HG02678 (cell line): ENCODE data around the gene DICER1.
"Not testable (repeated sequence)": the region's sequence is repeated elsewhere in the genome, so short reads cannot be mapped to it uniquely, and the experiment has no call there.

Source experiments
- ATAC-seq: cut with Tn5 transposase; IDR thresholded peaks from one replicate; pipeline ENCODE4 v1.9.1; 2021; ENCODE audit warnings: mild to moderate bottlenecking, moderate library complexity; ENCODE audit not compliant: unreplicated experiment

The DICER1 gene, protein sequence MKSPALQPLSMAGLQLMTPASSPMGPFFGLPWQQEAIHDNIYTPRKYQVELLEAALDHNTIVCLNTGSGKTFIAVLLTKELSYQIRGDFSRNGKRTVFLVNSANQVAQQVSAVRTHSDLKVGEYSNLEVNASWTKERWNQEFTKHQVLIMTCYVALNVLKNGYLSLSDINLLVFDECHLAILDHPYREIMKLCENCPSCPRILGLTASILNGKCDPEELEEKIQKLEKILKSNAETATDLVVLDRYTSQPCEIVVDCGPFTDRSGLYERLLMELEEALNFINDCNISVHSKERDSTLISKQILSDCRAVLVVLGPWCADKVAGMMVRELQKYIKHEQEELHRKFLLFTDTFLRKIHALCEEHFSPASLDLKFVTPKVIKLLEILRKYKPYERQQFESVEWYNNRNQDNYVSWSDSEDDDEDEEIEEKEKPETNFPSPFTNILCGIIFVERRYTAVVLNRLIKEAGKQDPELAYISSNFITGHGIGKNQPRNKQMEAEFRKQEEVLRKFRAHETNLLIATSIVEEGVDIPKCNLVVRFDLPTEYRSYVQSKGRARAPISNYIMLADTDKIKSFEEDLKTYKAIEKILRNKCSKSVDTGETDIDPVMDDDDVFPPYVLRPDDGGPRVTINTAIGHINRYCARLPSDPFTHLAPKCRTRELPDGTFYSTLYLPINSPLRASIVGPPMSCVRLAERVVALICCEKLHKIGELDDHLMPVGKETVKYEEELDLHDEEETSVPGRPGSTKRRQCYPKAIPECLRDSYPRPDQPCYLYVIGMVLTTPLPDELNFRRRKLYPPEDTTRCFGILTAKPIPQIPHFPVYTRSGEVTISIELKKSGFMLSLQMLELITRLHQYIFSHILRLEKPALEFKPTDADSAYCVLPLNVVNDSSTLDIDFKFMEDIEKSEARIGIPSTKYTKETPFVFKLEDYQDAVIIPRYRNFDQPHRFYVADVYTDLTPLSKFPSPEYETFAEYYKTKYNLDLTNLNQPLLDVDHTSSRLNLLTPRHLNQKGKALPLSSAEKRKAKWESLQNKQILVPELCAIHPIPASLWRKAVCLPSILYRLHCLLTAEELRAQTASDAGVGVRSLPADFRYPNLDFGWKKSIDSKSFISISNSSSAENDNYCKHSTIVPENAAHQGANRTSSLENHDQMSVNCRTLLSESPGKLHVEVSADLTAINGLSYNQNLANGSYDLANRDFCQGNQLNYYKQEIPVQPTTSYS (N-terminal part only)

GRCh38 chr14:95157327-95158189 lies at the start of gene DICER1:
DICER1 (minus strand) TSS chr14:95157529; CDS start chr14:95133458, 24,071 bp downstream.
- ATAC-seq, result peak; percentile 78

DNA sequence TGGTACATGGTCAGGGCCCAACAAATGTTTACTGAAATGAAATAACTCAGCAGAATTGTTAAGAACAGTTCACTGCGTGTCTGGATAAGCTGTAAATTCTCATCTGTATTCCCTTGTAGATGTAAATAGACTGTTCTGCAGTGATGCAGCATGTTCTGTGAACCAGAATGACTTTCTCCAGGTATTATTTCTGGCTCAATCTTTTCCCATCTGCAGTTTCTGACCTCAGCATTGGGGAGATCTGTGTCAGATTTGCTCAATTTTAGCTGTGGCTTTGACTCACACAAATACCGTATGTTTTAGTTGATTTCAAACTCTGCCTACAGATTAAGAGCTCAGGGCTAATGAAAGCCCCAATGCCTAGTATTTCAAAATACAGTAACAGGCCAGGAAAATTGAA lies 49.2 kb upstream of the DICER1 start:
- no peak for ATAC-seq

DNA sequence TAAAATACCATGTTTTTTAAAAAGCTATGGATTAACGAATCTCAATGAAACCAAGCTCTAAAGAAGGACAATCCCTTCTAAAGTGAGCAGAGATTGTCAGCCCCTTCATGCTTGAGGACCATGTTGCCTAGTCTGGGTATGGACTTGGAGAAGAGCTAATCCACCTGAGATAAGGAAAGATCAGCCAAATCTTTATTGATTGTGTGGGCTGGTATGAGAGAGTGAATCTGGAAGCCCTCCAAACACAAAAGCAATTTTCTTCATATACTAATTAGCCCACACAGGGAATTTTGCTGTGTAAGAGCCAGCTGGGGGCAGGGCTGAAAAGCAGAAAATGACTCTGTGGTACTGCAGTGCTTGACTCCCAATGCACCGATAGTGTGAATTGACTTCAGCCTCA lies 47.4 kb upstream of the DICER1 start:
- ATAC-seq, result no peak

- ATAC-seq, result not testable (repeated sequence)
Observed at GRCh38 chr14:95201745-95202144, 44.4 kb upstream of the DICER1 start.

- ATAC-seq, result no peak
Observed at GRCh38 chr14:95200404-95200803, 43.1 kb upstream of the DICER1 start.

GRCh38 chr14:95199298-95199983 lies 42.1 kb upstream of the DICER1 start:
- ATAC-seq, result no peak

DNA sequence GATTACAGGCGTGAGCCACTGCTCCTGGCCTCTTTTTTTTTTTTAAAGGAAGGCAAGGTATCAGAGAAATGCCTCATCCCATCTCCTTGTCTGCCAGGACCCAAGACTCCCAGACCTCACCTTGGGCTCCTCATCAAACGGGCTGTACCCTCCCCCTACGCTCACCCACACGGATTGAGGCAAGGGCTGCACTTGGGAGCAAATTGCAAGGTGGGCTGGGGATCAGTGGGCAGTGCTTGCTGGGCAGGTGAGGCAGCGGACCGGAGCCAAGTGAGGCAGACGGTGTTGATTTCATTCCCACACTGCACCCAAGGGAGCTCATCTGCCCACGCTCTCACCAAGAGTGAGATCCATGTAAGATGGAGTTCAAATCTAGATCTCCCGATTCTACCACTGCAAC lies 41.0 kb upstream of the DICER1 start:
- ATAC-seq, result no peak

DNA sequence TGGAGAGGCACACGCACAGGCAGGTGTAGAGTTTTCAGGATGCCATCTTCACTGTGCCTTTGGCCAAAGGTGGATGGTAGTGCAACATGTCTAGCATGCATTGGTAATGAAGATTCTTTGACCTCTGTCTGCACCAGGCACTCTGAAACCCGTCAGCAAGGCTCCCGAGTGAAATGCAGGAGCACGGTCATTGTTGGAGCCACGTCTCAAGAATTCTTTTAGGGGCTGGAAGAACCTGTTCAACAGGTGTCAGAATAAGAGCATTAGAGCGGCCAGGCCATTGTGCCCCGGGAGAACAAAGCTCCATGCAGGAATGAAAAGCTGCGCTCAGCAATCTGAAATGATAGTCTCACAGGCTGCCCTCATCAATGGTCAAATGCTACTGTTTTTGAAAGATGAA lies 40.2 kb upstream of the DICER1 start:
- no peak for ATAC-seq

DNA sequence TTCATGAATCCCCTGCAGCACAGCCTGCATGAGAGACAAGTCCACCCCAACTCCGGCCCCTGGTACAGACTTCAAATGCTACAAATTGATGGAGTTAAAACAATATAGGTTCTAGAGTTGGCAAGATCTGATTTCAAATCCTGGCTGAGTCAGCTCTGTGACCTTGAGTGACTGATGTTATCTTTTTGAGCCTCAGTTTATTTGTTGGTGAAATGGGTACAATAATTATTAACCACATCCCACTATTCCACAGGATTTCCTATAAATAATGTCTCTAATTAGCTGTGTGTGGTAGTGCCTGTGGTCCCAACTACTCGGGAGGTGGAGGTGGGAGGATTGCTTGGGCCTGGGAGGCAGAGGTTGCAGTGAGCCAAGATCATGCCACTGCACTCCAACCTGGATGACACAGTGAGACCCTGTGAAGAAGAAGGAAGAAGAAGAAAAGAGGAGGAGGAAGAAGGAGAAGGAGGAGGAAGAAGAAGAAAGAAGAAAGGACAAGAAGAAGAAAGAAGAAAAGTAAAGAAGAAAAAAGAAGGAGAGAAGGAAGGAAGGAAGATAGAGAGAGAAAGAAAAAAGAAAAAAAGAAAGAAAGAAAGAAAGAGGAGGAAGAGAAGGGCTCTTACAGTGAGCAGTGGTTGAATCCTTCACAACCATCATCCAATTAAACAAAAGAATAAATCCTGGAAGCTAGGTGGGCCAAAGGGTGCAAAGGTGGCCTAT lies 39.7 kb upstream of the DICER1 start:
- no peak for ATAC-seq

DNA sequence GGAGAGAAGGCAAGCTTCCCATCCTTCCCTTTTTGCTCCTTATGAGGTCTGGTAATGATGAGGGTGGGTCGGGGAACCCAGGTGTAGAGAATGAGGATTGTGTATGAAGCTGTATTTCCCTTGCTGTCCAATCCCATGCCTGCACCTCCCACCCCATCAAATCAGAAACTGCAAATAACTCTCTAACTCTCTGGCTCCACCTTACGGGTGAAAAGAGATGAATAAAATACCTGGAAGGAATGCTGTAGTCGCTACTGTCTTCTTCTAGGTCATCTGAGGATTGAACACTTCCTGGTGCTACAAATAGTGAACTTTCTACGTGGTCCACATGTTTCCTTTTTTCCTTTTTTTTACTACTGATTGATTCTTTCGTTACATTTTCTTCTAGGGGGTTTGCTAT lies 38.9 kb upstream of the DICER1 start:
- no peak for ATAC-seq

DNA sequence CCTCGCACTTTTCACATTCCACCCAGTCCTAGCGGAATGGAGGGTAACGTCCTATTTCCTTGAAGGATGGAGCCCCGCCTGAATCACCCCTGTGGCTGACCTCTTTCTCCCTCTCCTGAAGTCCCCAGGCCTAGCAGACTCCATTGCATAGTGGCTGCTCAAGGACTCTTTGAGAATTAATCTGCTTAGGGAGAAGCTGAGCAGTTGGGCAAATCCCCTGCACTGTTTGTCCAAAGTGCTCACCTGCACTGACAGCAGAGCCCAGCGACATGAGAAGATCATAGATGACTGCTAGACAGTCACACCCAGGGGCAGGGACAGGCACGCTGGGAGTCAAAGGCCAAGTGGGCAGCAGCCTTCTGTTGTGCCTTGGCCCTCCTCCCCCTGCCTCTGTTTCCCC lies 37.7 kb upstream of the DICER1 start:
- ATAC-seq, result no peak

GRCh38 chr14:95193081-95193480 lies 35.8 kb upstream of the DICER1 start:
- ATAC-seq, result no peak

- ATAC-seq, result no peak
Observed at GRCh38 chr14:95192311-95192710, 35.0 kb upstream of the DICER1 start.

DNA sequence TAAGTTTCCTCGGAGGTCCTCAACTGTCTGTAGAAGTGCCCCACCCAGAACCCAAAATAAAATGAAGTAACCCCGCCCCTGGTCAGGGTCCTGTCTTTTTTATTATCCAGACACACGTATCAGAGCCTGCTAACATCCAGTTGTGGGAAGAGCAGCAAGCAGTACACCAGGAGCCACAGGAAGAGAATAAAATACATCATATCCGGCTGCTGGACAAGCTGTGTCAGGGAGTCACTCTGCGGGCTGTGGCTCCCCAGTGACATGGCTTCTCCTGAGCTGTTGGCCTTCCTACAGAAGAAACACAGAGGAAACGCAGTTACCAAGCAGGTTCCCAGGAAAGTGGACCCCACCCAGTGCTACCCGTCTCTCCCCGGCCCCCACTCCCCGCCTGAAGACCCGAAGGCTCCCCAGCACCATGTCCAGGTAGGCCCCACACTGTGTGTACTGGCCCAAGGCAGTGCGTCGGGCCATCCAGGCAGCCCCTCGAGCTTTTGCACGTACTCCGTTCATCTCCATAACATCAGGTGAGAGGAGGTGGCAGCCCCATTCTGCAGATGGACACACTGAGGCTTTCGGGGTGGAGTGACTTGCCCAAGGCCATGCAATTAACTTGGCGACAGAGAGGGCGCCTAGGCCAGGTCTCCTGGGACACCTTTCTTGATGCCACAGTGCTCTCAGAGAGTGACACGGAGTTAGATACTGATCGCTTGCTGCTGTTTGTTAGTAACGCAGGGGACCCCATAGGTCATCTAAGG lies 34.3 kb upstream of the DICER1 start:
- no peak for ATAC-seq

- ATAC-seq, result no peak
Observed at GRCh38 chr14:95190857-95191256, 33.5 kb upstream of the DICER1 start.

DNA sequence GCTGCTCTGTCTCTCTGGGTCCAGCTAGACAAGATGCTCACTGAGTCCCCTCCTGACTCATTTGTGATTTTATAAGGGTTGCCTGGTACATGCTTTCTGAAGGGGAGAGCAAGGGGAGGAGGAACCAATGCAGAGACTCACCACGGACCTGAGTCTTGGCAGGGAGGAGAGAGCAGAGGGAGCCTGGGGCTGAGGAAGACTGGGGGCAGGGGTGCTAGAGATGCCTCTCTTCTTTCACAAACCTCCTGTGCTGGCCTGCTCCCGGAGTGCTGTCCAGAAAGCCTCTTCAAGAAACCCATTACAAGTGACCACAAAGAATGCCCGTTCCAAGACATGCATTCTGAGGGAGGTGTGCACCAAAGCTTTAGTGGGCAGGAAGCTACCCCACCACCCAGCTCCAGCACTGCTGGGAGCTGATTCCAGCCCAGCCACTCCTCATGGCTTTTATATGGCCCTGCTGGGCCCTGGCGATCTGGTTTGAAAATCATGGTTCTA lies 33.1 kb upstream of the DICER1 start:
- no peak for ATAC-seq

- ATAC-seq, result no peak
Observed at GRCh38 chr14:95189367-95190132, 32.2 kb upstream of the DICER1 start.
